Activated T-cell treated with anti-CD3 and anti-CD28 coated beads for 4 hours (primary cell): ENCODE results near the gene ARFGAP1.

Experiments used
- DNase-seq: peaks from one replicate; pipeline ENCODE4 v3.0.0-alpha.2; 2020

The ARFGAP1 gene

GRCh38 chr20:63261060-63261794 is 11.4 kb upstream of the ARFGAP1 start:
- no peak for DNase-seq

- DNase-seq: no peak
These were observed 10.7 kb upstream of the ARFGAP1 start for GRCh38 chr20:63261795-63262528.

- no peak for DNase-seq
These were observed 9.8 kb upstream of the ARFGAP1 start for GRCh38 chr20:63262836-63263235.

GRCh38 chr20:63264000-63264399 is 8.6 kb upstream of the ARFGAP1 start:
- no peak for DNase-seq

GRCh38 chr20:63264519-63264918 is 8.1 kb upstream of the ARFGAP1 start:
- no peak for DNase-seq

- no peak for DNase-seq
These were observed 6.6 kb upstream of the ARFGAP1 start for GRCh38 chr20:63265891-63266515.

GRCh38 chr20:63267691-63268090 is 4.9 kb upstream of the ARFGAP1 start:
- no peak for DNase-seq

- no peak for DNase-seq
These were observed 4.4 kb upstream of the ARFGAP1 start for GRCh38 chr20:63268256-63268655.

- no peak for DNase-seq
These were observed 3.8 kb upstream of the ARFGAP1 start for GRCh38 chr20:63268671-63269439.

GRCh38 chr20:63269724-63270123 is 2.9 kb upstream of the ARFGAP1 start:
- DNase-seq: no peak

GRCh38 chr20:63270606-63271325 is 1.8 kb upstream of the ARFGAP1 start:
- DNase-seq: no peak

- no peak for DNase-seq
These were observed 506 bp downstream of the ARFGAP1 start for GRCh38 chr20:63273059-63273579.

GRCh38 chr20:63273635-63274380 is 1.2 kb downstream of the ARFGAP1 start:
- no peak for DNase-seq

GRCh38 chr20:63274381-63275228 is 2.0 kb downstream of the ARFGAP1 start:
- DNase-seq: no peak

GRCh38 chr20:63275825-63276224 is 3.2 kb downstream of the ARFGAP1 start:
- DNase-seq: no peak

- no peak for DNase-seq
These were observed 4.3 kb downstream of the ARFGAP1 start for GRCh38 chr20:63276956-63277355.

GRCh38 chr20:63277466-63278272 is 5.1 kb downstream of the ARFGAP1 start:
- DNase-seq: no peak

- no peak for DNase-seq
These were observed 6.0 kb downstream of the ARFGAP1 start for GRCh38 chr20:63278661-63279060.

GRCh38 chr20:63279931-63280330 is 7.3 kb downstream of the ARFGAP1 start:
- DNase-seq: no peak

GRCh38 chr20:63280371-63280770 is 7.8 kb downstream of the ARFGAP1 start:
- DNase-seq: no peak
